Muscle layer of colon (tissue), 2 donors: ENCODE results near the gene SLC20A1.
"Not testable (repeated sequence)": the region's sequence is repeated elsewhere in the genome, so short reads cannot be mapped to it uniquely, and the experiment has no call there.

ENCODE experiments used
- H3K27ac ChIP-seq: one replicate; pipeline ENCODE4 v1.7.0; 2013; ENCODE audit warnings: low read depth, mild to moderate bottlenecking, low read length, moderate library complexity
- H3K27me3 ChIP-seq, 2 donors: one replicate each; pipeline ENCODE4 v1.7.0; 2013; ENCODE audit warnings: low read length in 2 of 2, mild to moderate bottlenecking in 2 of 2; ENCODE audit not compliant: insufficient read depth in 2 of 2, control insufficient read depth in 1 of 2
- H3K36me3 ChIP-seq: one replicate; pipeline ENCODE4 v1.7.0; 2013; ENCODE audit warnings: mild to moderate bottlenecking, low read length; ENCODE audit not compliant: insufficient read depth
- H3K4me1 ChIP-seq: one replicate; pipeline ENCODE4 v1.7.0; 2013; ENCODE audit warnings: mild to moderate bottlenecking, low read length; ENCODE audit not compliant: insufficient read depth
- H3K4me3 ChIP-seq, 2 donors: one replicate each; pipeline ENCODE4 v1.7.0; 2013; ENCODE audit warnings: low read length in 2 of 2, low read depth in 1 of 2, mild to moderate bottlenecking in 1 of 2, moderate library complexity in 1 of 2
- H3K9ac ChIP-seq: one replicate; pipeline ENCODE4 v1.7.0; 2013; ENCODE audit warnings: low read length
- H3K9me3 ChIP-seq: one replicate; pipeline ENCODE4 v1.7.0; 2013; ENCODE audit warnings: mild to moderate bottlenecking, low read length
- donor health status: abdominal sarcoma.
- donor health status: Adenocarcinoma of cecum.

SLC20A1 gene

GRCh38 chr2:112703684-112704083 is 57.9 kb downstream of the SLC20A1 start:
- H3K9ac ChIP-seq: no peak overlapping the region
- no peaks in the 10 kb centered on the region for H3K9me3 ChIP-seq
- no peaks in the 10 kb centered on the region for H3K36me3 ChIP-seq
- H3K4me3 ChIP-seq: no peak overlapping the region
- H3K27me3 ChIP-seq: no peaks in the 10 kb centered on the region
- peaks cover 4% of the 10 kb centered on the region for H3K4me1 ChIP-seq
- no peak overlapping the region for H3K27ac ChIP-seq

- Histone ChIP-seq H3K36me3 (no peaks in the 10 kb centered on the region), H3K9ac (no peak overlapping the region)
Measured at GRCh38 chr2:112705575-112705974, 59.8 kb downstream of the SLC20A1 start.

GRCh38 chr2:112706170-112706664 is 60.5 kb downstream of the SLC20A1 start:
- no peaks in the 10 kb centered on the region for H3K4me1 ChIP-seq
- H3K9ac ChIP-seq: no peak overlapping the region

More at GRCh38 chr2:112705575-112705974, 59.8 kb downstream of the SLC20A1 start:
- Histone ChIP-seq H3K4me3 (no peak overlapping the region), H3K4me1 (peaks cover 3% of the 10 kb centered on the region), H3K27me3 (no peaks in the 10 kb centered on the region), H3K27ac (no peak overlapping the region), H3K9me3 (no peaks in the 10 kb centered on the region)

GRCh38 chr2:112706947-112707346 is 61.2 kb downstream of the SLC20A1 start:
- H3K9ac ChIP-seq, H3K27me3 ChIP-seq, H3K27ac ChIP-seq, H3K4me3 ChIP-seq, H3K9me3 ChIP-seq, H3K4me1 ChIP-seq, H3K36me3 ChIP-seq: not testable (repeated sequence)

More at GRCh38 chr2:112706170-112706664, 60.5 kb downstream of the SLC20A1 start:
- H3K27ac ChIP-seq: no peak overlapping the region
- no peaks in the 10 kb centered on the region for H3K27me3 ChIP-seq
- no peak overlapping the region for H3K4me3 ChIP-seq
- no peaks in the 10 kb centered on the region for H3K36me3 ChIP-seq
- H3K9me3 ChIP-seq: no peaks in the 10 kb centered on the region

- Histone ChIP-seq H3K4me3 (no peak overlapping the region), H3K27me3 (no peaks in the 10 kb centered on the region), H3K4me1 (no peaks in the 10 kb centered on the region), H3K27ac (no peak overlapping the region), H3K36me3 (no peaks in the 10 kb centered on the region), H3K9me3 (no peaks in the 10 kb centered on the region), H3K9ac (no peak overlapping the region)
Measured at GRCh38 chr2:112708968-112709367, 63.2 kb downstream of the SLC20A1 start.

GRCh38 chr2:112709703-112710102 is 64.0 kb downstream of the SLC20A1 start:
- Histone ChIP-seq H3K36me3 (no peaks in the 10 kb centered on the region), H3K27me3 (no peaks in the 10 kb centered on the region), H3K9ac (no peak overlapping the region), H3K27ac (no peak overlapping the region), H3K4me3 (no peak overlapping the region), H3K4me1 (no peaks in the 10 kb centered on the region), H3K9me3 (no peaks in the 10 kb centered on the region)

- Histone ChIP-seq H3K9ac (no peak overlapping the region), H3K36me3 (no peaks in the 10 kb centered on the region), H3K9me3 (no peaks in the 10 kb centered on the region), H3K27ac (no peak overlapping the region), H3K27me3 (peaks cover 0 to 3% of the 10 kb centered on the region in 2 donors), H3K4me3 (no peak overlapping the region), H3K4me1 (no peaks in the 10 kb centered on the region)
Measured at GRCh38 chr2:112710956-112711750, 65.4 kb downstream of the SLC20A1 start.

- Histone ChIP-seq H3K27ac (no peak overlapping the region), H3K27me3 (peaks cover 0 to 3% of the 10 kb centered on the region in 2 donors), H3K9ac (no peak overlapping the region), H3K9me3 (no peaks in the 10 kb centered on the region), H3K36me3 (no peaks in the 10 kb centered on the region), H3K4me3 (no peak overlapping the region), H3K4me1 (no peaks in the 10 kb centered on the region)
Measured at GRCh38 chr2:112712465-112712864, 66.7 kb downstream of the SLC20A1 start.

- Histone ChIP-seq H3K9ac (no peak overlapping the region), H3K9me3 (no peaks in the 10 kb centered on the region), H3K27me3 (peaks cover 0 to 3% of the 10 kb centered on the region in 2 donors), H3K4me1 (no peaks in the 10 kb centered on the region), H3K4me3 (no peak overlapping the region), H3K36me3 (no peaks in the 10 kb centered on the region), H3K27ac (no peak overlapping the region)
Measured at GRCh38 chr2:112712903-112713584, 67.3 kb downstream of the SLC20A1 start.
